Stomach (tissue), 4 donors: Measurements from ENCODE around the gene ADAM29.

Source experiments
- POLR2A ChIP-seq, 4 donors: fragments of 450-650 bp; IDR thresholded peaks; one replicate each; pipeline ENCODE4 v1.6.1; 2016; ENCODE audit warnings: antibody characterized with exemption in 4 of 4, control low read depth in 2 of 4, mild to moderate bottlenecking in 1 of 4, moderate library complexity in 1 of 4
- TF ChIP-seq, protein P1 (sequence below), 7 experiments: fragments of 450-650 bp in 4 of 7; fragments of 200-600 bp in 3 of 7; sonication (generic) in 3 of 7; IDR thresholded peaks; one replicate each; pipeline ENCODE4 v1.5.1; 2016 to 2019; ENCODE audit warnings: antibody characterized with exemption in 7 of 7, control low read depth in 2 of 7, mild to moderate bottlenecking in 1 of 7

DNA sequence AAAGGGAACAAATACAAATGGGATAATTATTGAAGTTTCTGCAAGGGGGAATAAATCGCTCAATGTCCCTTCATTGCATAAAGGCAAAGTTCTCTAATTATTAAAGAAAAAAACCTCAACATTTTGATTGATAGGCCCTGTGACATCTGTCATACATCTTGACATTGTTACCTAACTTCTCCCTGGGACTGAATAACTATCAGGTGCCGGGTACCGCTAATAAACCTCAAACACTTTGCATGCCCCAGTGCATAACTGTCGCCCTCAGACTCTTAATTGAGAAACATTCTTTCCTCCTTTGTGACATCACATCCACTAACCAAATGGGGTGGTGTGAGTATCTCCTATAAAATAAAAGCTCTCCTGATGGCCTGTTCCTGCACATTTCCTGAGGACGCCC, at the start of gene ADAM29:
- TF ChIP-seq, protein P1, sequence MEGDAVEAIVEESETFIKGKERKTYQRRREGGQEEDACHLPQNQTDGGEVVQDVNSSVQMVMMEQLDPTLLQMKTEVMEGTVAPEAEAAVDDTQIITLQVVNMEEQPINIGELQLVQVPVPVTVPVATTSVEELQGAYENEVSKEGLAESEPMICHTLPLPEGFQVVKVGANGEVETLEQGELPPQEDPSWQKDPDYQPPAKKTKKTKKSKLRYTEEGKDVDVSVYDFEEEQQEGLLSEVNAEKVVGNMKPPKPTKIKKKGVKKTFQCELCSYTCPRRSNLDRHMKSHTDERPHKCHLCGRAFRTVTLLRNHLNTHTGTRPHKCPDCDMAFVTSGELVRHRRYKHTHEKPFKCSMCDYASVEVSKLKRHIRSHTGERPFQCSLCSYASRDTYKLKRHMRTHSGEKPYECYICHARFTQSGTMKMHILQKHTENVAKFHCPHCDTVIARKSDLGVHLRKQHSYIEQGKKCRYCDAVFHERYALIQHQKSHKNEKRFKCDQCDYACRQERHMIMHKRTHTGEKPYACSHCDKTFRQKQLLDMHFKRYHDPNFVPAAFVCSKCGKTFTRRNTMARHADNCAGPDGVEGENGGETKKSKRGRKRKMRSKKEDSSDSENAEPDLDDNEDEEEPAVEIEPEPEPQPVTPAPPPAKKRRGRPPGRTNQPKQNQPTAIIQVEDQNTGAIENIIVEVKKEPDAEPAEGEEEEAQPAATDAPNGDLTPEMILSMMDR (IDR thresholded peaks at IDR 0.05), result no peak
- TF ChIP-seq POLR2A (IDR thresholded peaks at IDR 0.05), result no peak
